ENCODE measurements around the gene C3orf22.

C3orf22 gene

GRCh38 chr3:126551839-126552687, 6.7 kb downstream of the C3orf22 start:
- TF ChIP-seq CTCF (conservative IDR thresholded peaks at IDR 0.05) (no peak), ZFX (IDR thresholded peaks at IDR 0.05) (no peak)

GRCh38 chr3:126551121-126551838, 7.5 kb downstream of the C3orf22 start:
- H3K27ac ChIP-seq = no peak overlapping the region
- TF ChIP-seq ZFX (IDR thresholded peaks at IDR 0.05) = no peak
- TF ChIP-seq CTCF (conservative IDR thresholded peaks at IDR 0.05) = no peak

More at GRCh38 chr3:126551839-126552687, 6.7 kb downstream of the C3orf22 start:
- no peak overlapping the region for H3K27ac ChIP-seq

GRCh38 chr3:126550488-126551051, 8.2 kb downstream of the C3orf22 start:
- no peak for TF ChIP-seq ZFX (IDR thresholded peaks at IDR 0.05)
- TF ChIP-seq CTCF (conservative IDR thresholded peaks at IDR 0.05) = no peak
- H3K27ac ChIP-seq = no peak overlapping the region

- no peak overlapping the region for H3K27ac ChIP-seq
- TF ChIP-seq CTCF (conservative IDR thresholded peaks at IDR 0.05) (no peak), ZFX (IDR thresholded peaks at IDR 0.05) (no peak)
Observed at GRCh38 chr3:126549861-126550487, 8.8 kb downstream of the C3orf22 start.

GRCh38 chr3:126548556-126549466, 9.9 kb downstream of the C3orf22 start:
- TF ChIP-seq CTCF (conservative IDR thresholded peaks at IDR 0.05) (no peak), ZFX (IDR thresholded peaks at IDR 0.05) (no peak)
- H3K27ac ChIP-seq = no peak overlapping the region

GRCh38 chr3:126547721-126548120, 11.0 kb downstream of the C3orf22 start:
- no peak overlapping the region for H3K27ac ChIP-seq
- TF ChIP-seq CTCF (conservative IDR thresholded peaks at IDR 0.05) (no peak), ZFX (IDR thresholded peaks at IDR 0.05) (no peak)

Measured in C4-2B (cell line).